ENCODE data around the gene FAM3D.
"Not testable (repeated sequence)": the region's sequence is repeated elsewhere in the genome, so short reads cannot be mapped to it uniquely, and the experiment has no call there.

FAM3D gene, protein sequence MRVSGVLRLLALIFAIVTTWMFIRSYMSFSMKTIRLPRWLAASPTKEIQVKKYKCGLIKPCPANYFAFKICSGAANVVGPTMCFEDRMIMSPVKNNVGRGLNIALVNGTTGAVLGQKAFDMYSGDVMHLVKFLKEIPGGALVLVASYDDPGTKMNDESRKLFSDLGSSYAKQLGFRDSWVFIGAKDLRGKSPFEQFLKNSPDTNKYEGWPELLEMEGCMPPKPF

DNA sequence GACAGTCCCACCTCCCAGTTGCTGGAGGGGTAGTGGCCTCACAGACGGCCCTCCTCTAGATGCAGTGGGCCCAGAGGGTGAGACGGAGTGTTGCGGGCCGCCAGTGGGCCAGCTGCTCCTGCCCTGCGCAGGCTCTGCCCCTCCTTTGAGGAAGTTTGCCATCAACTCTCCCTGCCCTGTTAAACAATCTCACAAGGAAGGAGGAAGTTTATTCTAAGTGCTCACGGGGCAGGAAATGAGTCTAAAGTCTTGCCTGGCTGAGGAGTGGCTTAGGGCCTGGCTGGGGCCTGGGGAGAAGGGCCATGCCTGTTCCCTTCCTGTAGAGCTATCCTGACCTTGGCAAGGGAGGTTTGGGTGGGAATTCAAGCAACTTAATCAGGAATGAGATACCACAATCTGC, at the start of gene FAM3D:
Gene FAM3D, minus strand, starts transcription at position 92 of the 400 bp plus-strand sequence. CDS start 11,211 bp downstream, outside the sequence.
- no peaks in the 10 kb centered on the region for H3K9me3 ChIP-seq (ENCODE audit: control insufficient read depth in 1 of 2, low read length in 2 of 2)
- H3K4me1 ChIP-seq (ENCODE audit: control insufficient read depth in 1 of 2, insufficient read depth in 2 of 2, low read length in 2 of 2): peaks cover 52 to 69% of the 10 kb centered on the region in 2 donors
- H3K9ac ChIP-seq (ENCODE audit: low read depth in 1 of 2, low read length in 2 of 2): peak within 1 kb of the TSS; percentile 80 to 90
- peak within 1 kb of the TSS; percentile 93 for H3K27ac ChIP-seq (ENCODE audit: low read depth, low read length)
- no peaks in the 10 kb centered on the region for H3K27me3 ChIP-seq (ENCODE audit: control insufficient read depth in 1 of 2, insufficient read depth in 2 of 2, low read length in 2 of 2)
- H3K36me3 ChIP-seq (ENCODE audit: control insufficient read depth in 1 of 2, insufficient read depth in 2 of 2, low read length in 2 of 2): no peaks in the 10 kb centered on the region
- peak within 1 kb of the TSS; percentile 72 to 84 for H3K4me3 ChIP-seq (ENCODE audit: low read depth in 1 of 2, low read length in 2 of 2)

DNA sequence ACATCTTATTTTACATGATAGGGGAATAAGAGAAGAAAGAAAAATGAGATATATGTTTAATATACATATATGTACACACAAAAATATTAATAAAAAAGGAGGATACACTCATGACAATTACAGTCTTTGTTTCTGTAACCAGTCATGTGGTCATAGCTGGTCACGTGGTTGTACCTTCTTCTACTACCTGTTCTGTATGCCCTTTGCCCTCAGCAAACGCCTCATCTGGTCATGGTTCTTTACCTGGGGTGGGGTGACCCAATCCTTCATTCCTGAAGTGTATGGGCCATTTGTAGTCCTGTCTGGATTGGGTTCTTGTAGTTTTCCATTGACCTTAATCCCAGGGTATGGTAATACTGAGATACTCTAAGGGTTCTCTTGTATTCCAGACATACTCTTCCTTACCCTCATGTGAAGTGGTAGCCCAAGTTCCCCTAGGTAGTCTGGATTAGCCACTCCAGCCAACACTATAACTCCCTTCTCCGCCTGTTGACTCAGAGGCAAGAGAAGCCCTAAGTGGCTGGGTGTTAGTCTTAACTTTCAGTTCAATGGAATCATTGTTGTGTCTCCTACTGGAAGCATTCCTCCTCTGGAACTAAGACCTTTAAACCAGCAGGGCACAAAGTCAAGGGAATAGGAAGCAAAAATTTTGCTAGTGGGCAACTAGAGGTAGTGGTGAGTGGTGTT, 47.3 kb upstream of the FAM3D start:
- H3K9ac ChIP-seq (ENCODE audit: low read depth in 1 of 2, low read length in 2 of 2): no peak overlapping the region
- H3K27me3 ChIP-seq (ENCODE audit: control insufficient read depth in 1 of 2, insufficient read depth in 2 of 2, low read length in 2 of 2): no peaks in the 10 kb centered on the region
- H3K4me1 ChIP-seq (ENCODE audit: control insufficient read depth in 1 of 2, insufficient read depth in 2 of 2, low read length in 2 of 2): no peaks in the 10 kb centered on the region
- H3K36me3 ChIP-seq (ENCODE audit: control insufficient read depth in 1 of 2, insufficient read depth in 2 of 2, low read length in 2 of 2): no peaks in the 10 kb centered on the region
- H3K4me3 ChIP-seq (ENCODE audit: low read depth in 1 of 2, low read length in 2 of 2): no peak overlapping the region
- H3K27ac ChIP-seq (ENCODE audit: low read depth, low read length): no peak overlapping the region
- no peaks in the 10 kb centered on the region for H3K9me3 ChIP-seq (ENCODE audit: control insufficient read depth in 1 of 2, low read length in 2 of 2)

DNA sequence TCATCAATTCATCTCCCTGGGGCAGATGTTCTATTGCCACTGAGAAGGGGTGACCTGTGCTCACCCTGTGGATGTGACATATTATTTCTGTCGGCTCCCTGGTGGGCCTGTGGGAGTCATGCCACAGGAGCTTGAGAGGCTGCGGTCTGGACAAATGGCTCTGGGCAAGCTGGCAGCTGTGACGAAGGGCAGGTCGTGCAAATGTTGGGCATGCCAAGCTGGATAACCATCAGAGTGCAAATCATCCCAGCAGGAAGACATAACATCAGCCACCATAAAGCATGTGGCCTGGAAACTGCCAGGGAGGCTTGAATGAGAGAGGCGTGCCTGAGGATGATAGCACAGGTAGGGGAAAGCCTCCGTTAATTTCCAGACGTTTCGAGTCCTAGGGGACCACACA, 45.3 kb upstream of the FAM3D start:
- Histone ChIP-seq H3K9ac (ENCODE audit: low read depth in 1 of 2, low read length in 2 of 2) (no peak overlapping the region), H3K27me3 (ENCODE audit: control insufficient read depth in 1 of 2, insufficient read depth in 2 of 2, low read length in 2 of 2) (no peaks in the 10 kb centered on the region), H3K4me3 (ENCODE audit: low read depth in 1 of 2, low read length in 2 of 2) (no peak overlapping the region), H3K27ac (ENCODE audit: low read depth, low read length) (no peak overlapping the region), H3K36me3 (ENCODE audit: control insufficient read depth in 1 of 2, insufficient read depth in 2 of 2, low read length in 2 of 2) (no peaks in the 10 kb centered on the region), H3K9me3 (ENCODE audit: control insufficient read depth in 1 of 2, low read length in 2 of 2) (no peaks in the 10 kb centered on the region), H3K4me1 (ENCODE audit: control insufficient read depth in 1 of 2, insufficient read depth in 2 of 2, low read length in 2 of 2) (peaks cover 7 to 8% of the 10 kb centered on the region in 2 donors)

DNA sequence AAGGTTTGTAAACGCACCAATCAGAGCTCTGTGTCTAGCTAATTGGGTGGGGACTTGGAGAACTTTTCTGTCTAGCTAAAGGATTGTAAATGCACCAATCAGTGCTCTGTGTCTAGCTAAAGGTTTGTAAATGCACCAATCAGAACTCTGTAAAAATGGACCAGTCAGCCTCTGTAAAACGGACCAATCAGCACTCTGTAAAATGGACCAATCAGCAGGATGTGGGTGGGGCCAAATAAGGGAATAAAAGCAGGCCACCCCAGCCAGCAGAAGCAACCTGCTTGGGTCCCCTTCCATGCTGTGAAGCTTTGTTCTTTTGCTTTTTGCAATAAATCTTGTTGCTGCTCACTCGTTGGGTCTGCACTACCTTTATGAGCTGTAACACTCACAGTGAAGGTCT, 42.4 kb upstream of the FAM3D start:
- H3K4me3 ChIP-seq (ENCODE audit: low read depth in 1 of 2, low read length in 2 of 2); H3K9ac ChIP-seq (ENCODE audit: low read depth in 1 of 2, low read length in 2 of 2); H3K9me3 ChIP-seq (ENCODE audit: control insufficient read depth in 1 of 2, low read length in 2 of 2); H3K4me1 ChIP-seq (ENCODE audit: control insufficient read depth in 1 of 2, insufficient read depth in 2 of 2, low read length in 2 of 2); H3K27me3 ChIP-seq (ENCODE audit: control insufficient read depth in 1 of 2, insufficient read depth in 2 of 2, low read length in 2 of 2); H3K27ac ChIP-seq (ENCODE audit: low read depth, low read length); H3K36me3 ChIP-seq (ENCODE audit: control insufficient read depth in 1 of 2, insufficient read depth in 2 of 2, low read length in 2 of 2): not testable (repeated sequence)

DNA sequence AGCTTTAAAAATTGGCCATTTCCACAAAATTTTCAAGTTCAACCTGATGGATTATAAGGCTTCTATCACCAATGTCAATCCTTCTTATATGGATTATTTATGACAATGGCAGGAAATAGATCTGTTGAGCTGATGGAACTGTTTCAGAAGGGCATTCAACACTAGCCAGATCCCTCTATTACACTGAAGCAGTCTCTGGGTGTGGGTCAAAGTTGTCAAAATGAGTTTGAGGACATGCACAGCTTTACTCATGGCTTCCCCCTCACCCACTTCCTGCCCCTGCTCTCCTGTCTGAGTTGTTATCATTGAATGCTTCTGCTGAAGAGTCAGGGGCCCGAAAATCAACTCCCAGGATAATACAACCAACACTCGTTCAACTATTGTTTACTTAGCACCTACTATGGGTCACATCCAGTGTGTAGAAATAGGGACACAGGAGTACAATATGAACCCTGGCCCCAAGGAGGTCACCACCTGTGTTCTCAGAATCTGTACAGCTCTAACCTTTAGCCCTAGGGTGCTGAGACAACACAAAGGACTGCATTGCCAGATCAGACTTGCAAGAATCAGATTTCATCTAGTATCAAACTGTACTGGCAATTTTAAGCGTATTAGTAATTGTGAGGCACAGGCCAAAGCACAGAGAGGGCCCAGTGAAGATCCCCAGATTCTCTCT, 41.7 kb upstream of the FAM3D start:
- H3K9ac ChIP-seq (ENCODE audit: low read depth in 1 of 2, low read length in 2 of 2): no peak overlapping the region
- H3K4me3 ChIP-seq (ENCODE audit: low read depth in 1 of 2, low read length in 2 of 2): no peak overlapping the region
- H3K27ac ChIP-seq (ENCODE audit: low read depth, low read length): no peak overlapping the region
- H3K4me1 ChIP-seq (ENCODE audit: control insufficient read depth in 1 of 2, insufficient read depth in 2 of 2, low read length in 2 of 2): peaks cover 7 to 8% of the 10 kb centered on the region in 2 donors
- H3K36me3 ChIP-seq (ENCODE audit: control insufficient read depth in 1 of 2, insufficient read depth in 2 of 2, low read length in 2 of 2): no peaks in the 10 kb centered on the region
- no peaks in the 10 kb centered on the region for H3K9me3 ChIP-seq (ENCODE audit: control insufficient read depth in 1 of 2, low read length in 2 of 2)
- no peaks in the 10 kb centered on the region for H3K27me3 ChIP-seq (ENCODE audit: control insufficient read depth in 1 of 2, insufficient read depth in 2 of 2, low read length in 2 of 2)

DNA sequence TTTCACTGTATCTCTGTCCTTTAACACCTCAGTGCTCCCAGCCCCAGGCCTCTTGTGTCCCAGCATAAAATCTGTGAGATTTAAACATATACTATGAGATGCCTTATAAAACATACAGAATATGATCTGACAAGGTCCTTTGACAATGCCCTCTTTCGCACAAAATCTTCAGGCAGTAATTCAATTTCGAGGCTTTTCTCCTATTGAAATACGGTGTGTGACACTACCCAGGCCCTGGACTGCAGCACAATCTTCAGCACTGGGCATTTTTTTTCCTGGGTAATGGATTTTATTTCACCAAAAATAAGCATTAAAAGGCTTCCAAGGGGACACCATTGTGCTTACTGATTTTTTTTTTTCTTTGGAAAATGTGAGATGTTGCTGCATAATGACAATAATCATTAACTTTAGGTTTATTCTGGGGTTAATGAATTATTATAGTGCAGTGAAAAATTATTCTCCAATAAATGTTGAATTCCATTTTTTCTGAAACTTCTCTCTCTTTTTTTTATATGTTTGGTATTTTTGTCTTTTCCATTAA, 40.9 kb upstream of the FAM3D start:
- Histone ChIP-seq H3K4me3 (ENCODE audit: low read depth in 1 of 2, low read length in 2 of 2) (no peak overlapping the region), H3K27me3 (ENCODE audit: control insufficient read depth in 1 of 2, insufficient read depth in 2 of 2, low read length in 2 of 2) (no peaks in the 10 kb centered on the region), H3K9ac (ENCODE audit: low read depth in 1 of 2, low read length in 2 of 2) (no peak overlapping the region), H3K27ac (ENCODE audit: low read depth, low read length) (no peak overlapping the region), H3K4me1 (ENCODE audit: control insufficient read depth in 1 of 2, insufficient read depth in 2 of 2, low read length in 2 of 2) (peaks cover 7 to 8% of the 10 kb centered on the region in 2 donors), H3K36me3 (ENCODE audit: control insufficient read depth in 1 of 2, insufficient read depth in 2 of 2, low read length in 2 of 2) (no peaks in the 10 kb centered on the region), H3K9me3 (ENCODE audit: control insufficient read depth in 1 of 2, low read length in 2 of 2) (no peaks in the 10 kb centered on the region)

DNA sequence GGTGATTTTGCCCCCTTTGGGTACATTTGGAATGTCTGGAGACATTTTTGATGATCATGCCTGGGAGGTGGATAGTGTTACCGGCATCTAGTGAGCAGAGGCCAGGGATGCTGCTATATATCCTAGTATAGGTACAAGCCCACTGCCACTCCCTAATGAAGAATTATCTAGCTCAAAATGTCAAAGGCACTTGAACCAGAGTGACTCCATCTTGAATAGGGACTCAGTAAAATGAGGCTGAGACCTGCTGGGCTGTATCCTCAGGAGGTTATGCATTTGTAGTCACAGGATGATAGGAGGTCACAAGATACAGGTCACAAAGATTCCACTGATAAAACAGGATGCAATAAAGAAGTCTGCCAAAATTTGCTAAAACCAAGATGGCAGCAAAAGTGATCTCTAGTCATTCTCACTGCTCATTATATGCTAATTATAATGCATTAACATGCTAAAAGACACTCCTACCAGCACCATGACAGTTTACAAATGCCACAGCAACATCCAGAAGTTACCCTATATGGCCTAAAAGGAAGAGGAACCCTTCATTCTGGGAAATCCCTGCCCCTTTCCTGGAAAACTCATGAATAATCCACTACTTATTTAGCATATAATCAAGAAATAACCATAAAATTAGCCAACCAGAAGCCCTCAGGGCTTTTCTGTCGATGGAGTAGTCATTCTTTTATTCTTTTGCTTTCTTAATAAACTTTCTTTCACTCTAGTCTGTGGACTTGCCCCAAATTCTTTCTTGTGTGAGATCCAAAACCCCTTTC, 40.0 kb upstream of the FAM3D start:
- Histone ChIP-seq H3K27me3 (ENCODE audit: control insufficient read depth in 1 of 2, insufficient read depth in 2 of 2, low read length in 2 of 2) (no peaks in the 10 kb centered on the region), H3K4me1 (ENCODE audit: control insufficient read depth in 1 of 2, insufficient read depth in 2 of 2, low read length in 2 of 2) (peaks cover 7 to 8% of the 10 kb centered on the region in 2 donors), H3K36me3 (ENCODE audit: control insufficient read depth in 1 of 2, insufficient read depth in 2 of 2, low read length in 2 of 2) (no peaks in the 10 kb centered on the region), H3K4me3 (ENCODE audit: low read depth in 1 of 2, low read length in 2 of 2) (no peak overlapping the region), H3K9ac (ENCODE audit: low read depth in 1 of 2, low read length in 2 of 2) (no peak overlapping the region), H3K9me3 (ENCODE audit: control insufficient read depth in 1 of 2, low read length in 2 of 2) (no peaks in the 10 kb centered on the region), H3K27ac (ENCODE audit: low read depth, low read length) (no peak overlapping the region)

DNA sequence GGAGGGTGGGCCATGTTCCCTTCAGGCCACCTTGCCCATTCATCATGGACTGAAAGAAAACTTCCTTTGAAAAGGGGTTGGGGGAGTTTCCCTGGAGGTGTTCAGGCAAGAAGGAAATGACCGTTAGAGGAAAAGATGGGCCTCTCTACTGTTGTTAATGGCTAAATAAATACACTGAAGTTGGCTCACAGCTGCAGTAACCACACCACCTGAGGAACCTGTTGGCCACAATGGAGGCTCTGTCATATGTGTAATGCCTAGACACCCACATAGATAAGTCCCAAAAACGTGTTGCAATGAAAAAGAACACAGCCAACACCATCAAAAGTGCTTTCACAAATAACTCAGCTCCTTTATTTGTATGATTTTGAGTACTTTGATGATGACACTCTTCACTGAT, 38.2 kb upstream of the FAM3D start:
- Histone ChIP-seq H3K36me3 (ENCODE audit: control insufficient read depth in 1 of 2, insufficient read depth in 2 of 2, low read length in 2 of 2) (no peaks in the 10 kb centered on the region), H3K9ac (ENCODE audit: low read depth in 1 of 2, low read length in 2 of 2) (no peak overlapping the region), H3K4me1 (ENCODE audit: control insufficient read depth in 1 of 2, insufficient read depth in 2 of 2, low read length in 2 of 2) (peaks cover 7 to 8% of the 10 kb centered on the region in 2 donors), H3K27ac (ENCODE audit: low read depth, low read length) (no peak overlapping the region), H3K4me3 (ENCODE audit: low read depth in 1 of 2, low read length in 2 of 2) (no peak overlapping the region), H3K9me3 (ENCODE audit: control insufficient read depth in 1 of 2, low read length in 2 of 2) (no peaks in the 10 kb centered on the region), H3K27me3 (ENCODE audit: control insufficient read depth in 1 of 2, insufficient read depth in 2 of 2, low read length in 2 of 2) (no peaks in the 10 kb centered on the region)

DNA sequence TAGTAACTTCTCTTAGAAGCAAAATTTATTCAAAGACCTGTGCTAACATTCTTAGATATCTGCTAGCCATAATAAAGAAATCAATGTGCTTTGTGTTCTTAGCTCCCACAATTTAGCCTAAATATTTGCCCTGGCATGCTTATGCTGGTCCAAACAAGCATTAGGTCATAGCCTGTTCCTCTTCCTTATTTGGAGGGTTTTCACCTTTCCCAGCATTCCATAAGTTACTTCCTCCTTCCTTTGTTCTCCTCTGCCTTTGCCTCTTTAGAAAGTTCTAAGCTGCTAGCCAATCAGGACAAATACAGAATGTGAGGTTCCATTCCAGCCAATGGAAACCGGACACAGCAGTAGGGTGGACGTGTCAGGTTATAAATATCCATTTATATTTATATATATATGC, 37.7 kb upstream of the FAM3D start:
- H3K27me3 ChIP-seq (ENCODE audit: control insufficient read depth in 1 of 2, insufficient read depth in 2 of 2, low read length in 2 of 2); H3K9me3 ChIP-seq (ENCODE audit: control insufficient read depth in 1 of 2, low read length in 2 of 2); H3K4me1 ChIP-seq (ENCODE audit: control insufficient read depth in 1 of 2, insufficient read depth in 2 of 2, low read length in 2 of 2); H3K36me3 ChIP-seq (ENCODE audit: control insufficient read depth in 1 of 2, insufficient read depth in 2 of 2, low read length in 2 of 2); H3K9ac ChIP-seq (ENCODE audit: low read depth in 1 of 2, low read length in 2 of 2); H3K27ac ChIP-seq (ENCODE audit: low read depth, low read length); H3K4me3 ChIP-seq (ENCODE audit: low read depth in 1 of 2, low read length in 2 of 2): not testable (repeated sequence)
